ENCODE data around the gene GAS2L2.

Gene GAS2L2

GRCh38 chr17:35745749-35746320 lies 7.2 kb downstream of the GAS2L2 start:
- Mint-ChIP-seq H3K27ac (no peak overlapping the region), H3K36me3 (no peaks in the 10 kb centered on the region), H3K4me1 (peaks cover 6% of the 10 kb centered on the region), H3K9me3 (no peaks in the 10 kb centered on the region), H3K27me3 (peaks cover 33% of the 10 kb centered on the region), H3K4me3 (no peak overlapping the region)
- DNase-seq (ENCODE audit: low spot score in 2 of 2) (no peak), ATAC-seq (ENCODE audit: low read depth) (no peak)

- ATAC-seq (ENCODE audit: low read depth) (no peak), DNase-seq (ENCODE audit: low spot score in 2 of 2) (no peak)
- Mint-ChIP-seq H3K27ac (no peak overlapping the region), H3K36me3 (no peaks in the 10 kb centered on the region), H3K9me3 (no peaks in the 10 kb centered on the region), H3K27me3 (peaks cover 29% of the 10 kb centered on the region), H3K4me3 (no peak overlapping the region), H3K4me1 (peaks cover 6% of the 10 kb centered on the region)
Observed at GRCh38 chr17:35745246-35745645, 7.8 kb downstream of the GAS2L2 start.

- Mint-ChIP-seq H3K4me1 (peaks cover 6% of the 10 kb centered on the region), H3K27me3 (peaks cover 26% of the 10 kb centered on the region), H3K36me3 (no peaks in the 10 kb centered on the region), H3K4me3 (no peak overlapping the region), H3K9me3 (no peaks in the 10 kb centered on the region), H3K27ac (no peak overlapping the region)
- ATAC-seq (ENCODE audit: low read depth) (no peak), DNase-seq (ENCODE audit: low spot score in 2 of 2) (no peak)
Observed at GRCh38 chr17:35744830-35745229, 8.2 kb downstream of the GAS2L2 start.

GRCh38 chr17:35743626-35744328 lies 9.3 kb downstream of the GAS2L2 start:
- no peak overlapping the region for H3K4me3 Mint-ChIP-seq
- H3K36me3 Mint-ChIP-seq = no peaks in the 10 kb centered on the region
- no peaks in the 10 kb centered on the region for H3K9me3 Mint-ChIP-seq
- ATAC-seq (ENCODE audit: low read depth) (no peak), DNase-seq (ENCODE audit: low spot score in 2 of 2) (no peak)
- H3K27ac Mint-ChIP-seq = no peak overlapping the region
- peaks cover 3% of the 10 kb centered on the region for H3K4me1 Mint-ChIP-seq
- H3K27me3 Mint-ChIP-seq = peaks cover 22% of the 10 kb centered on the region

GRCh38 chr17:35742896-35743477 lies 10.1 kb downstream of the GAS2L2 start:
- no peaks in the 10 kb centered on the region for H3K9me3 Mint-ChIP-seq
- DNase-seq (ENCODE audit: low spot score in 2 of 2) = no peak
- H3K4me3 Mint-ChIP-seq = no peak overlapping the region
- H3K4me1 Mint-ChIP-seq = peaks cover 3% of the 10 kb centered on the region
- H3K27ac Mint-ChIP-seq = no peak overlapping the region
- peaks cover 19% of the 10 kb centered on the region for H3K27me3 Mint-ChIP-seq
- ATAC-seq (ENCODE audit: low read depth) = no peak
- no peaks in the 10 kb centered on the region for H3K36me3 Mint-ChIP-seq

GRCh38 chr17:35742496-35742895 lies 10.5 kb downstream of the GAS2L2 start:
- Mint-ChIP-seq H3K27me3 (peaks cover 19% of the 10 kb centered on the region), H3K27ac (no peak overlapping the region)

GRCh38 chr17:35740997-35741931 lies 11.8 kb downstream of the GAS2L2 start:
- Mint-ChIP-seq H3K27me3 (peaks cover 17% of the 10 kb centered on the region), H3K4me3 (peak overlapping the region; percentile 3), H3K4me1 (peaks cover 3% of the 10 kb centered on the region), H3K9me3 (no peaks in the 10 kb centered on the region), H3K27ac (no peak overlapping the region), H3K36me3 (no peaks in the 10 kb centered on the region)
- no peak for DNase-seq (ENCODE audit: low spot score in 2 of 2)
- ATAC-seq (ENCODE audit: low read depth) = peak; percentile 39

More at GRCh38 chr17:35742496-35742895, 10.5 kb downstream of the GAS2L2 start:
- Mint-ChIP-seq H3K4me1 (peaks cover 3% of the 10 kb centered on the region), H3K36me3 (no peaks in the 10 kb centered on the region), H3K9me3 (no peaks in the 10 kb centered on the region), H3K4me3 (no peak overlapping the region)
- ATAC-seq (ENCODE audit: low read depth) (no peak), DNase-seq (ENCODE audit: low spot score in 2 of 2) (no peak)

- no peak for ATAC-seq (ENCODE audit: low read depth)
- Mint-ChIP-seq H3K4me1 (peaks cover 3% of the 10 kb centered on the region), H3K27me3 (peaks cover 17% of the 10 kb centered on the region), H3K27ac (no peak overlapping the region), H3K4me3 (no peak overlapping the region), H3K9me3 (no peaks in the 10 kb centered on the region), H3K36me3 (no peaks in the 10 kb centered on the region)
- DNase-seq (ENCODE audit: low spot score in 2 of 2) = no peak
Observed at GRCh38 chr17:35740216-35740615, 12.8 kb downstream of the GAS2L2 start.

GRCh38 chr17:35738519-35739133 lies 14.4 kb downstream of the GAS2L2 start:
- Mint-ChIP-seq H3K4me1 (peaks cover 3% of the 10 kb centered on the region), H3K36me3 (no peaks in the 10 kb centered on the region), H3K9me3 (no peaks in the 10 kb centered on the region), H3K27me3 (peaks cover 11% of the 10 kb centered on the region), H3K4me3 (no peak overlapping the region), H3K27ac (no peak overlapping the region)
- ATAC-seq (ENCODE audit: low read depth) (no peak), DNase-seq (ENCODE audit: low spot score in 2 of 2) (no peak)

- no peak for DNase-seq (ENCODE audit: low spot score in 2 of 2)
- no peak for ATAC-seq (ENCODE audit: low read depth)
- no peak overlapping the region for H3K4me3 Mint-ChIP-seq
- no peaks in the 10 kb centered on the region for H3K9me3 Mint-ChIP-seq
- H3K36me3 Mint-ChIP-seq = no peaks in the 10 kb centered on the region
- peaks cover 2% of the 10 kb centered on the region for H3K4me1 Mint-ChIP-seq
- no peak overlapping the region for H3K27ac Mint-ChIP-seq
- H3K27me3 Mint-ChIP-seq = peaks cover 3% of the 10 kb centered on the region
Observed at GRCh38 chr17:35736236-35736635, 16.8 kb downstream of the GAS2L2 start.

GRCh38 chr17:35735036-35735805 lies 17.8 kb downstream of the GAS2L2 start:
- Mint-ChIP-seq H3K36me3 (peaks cover 5% of the 10 kb centered on the region), H3K4me1 (peaks cover 10% of the 10 kb centered on the region), H3K9me3 (no peaks in the 10 kb centered on the region), H3K4me3 (no peak overlapping the region), H3K27me3 (peaks cover 11% of the 10 kb centered on the region), H3K27ac (no peak overlapping the region)
- DNase-seq (ENCODE audit: low spot score in 2 of 2) (no peak), ATAC-seq (ENCODE audit: low read depth) (no peak)

- Mint-ChIP-seq H3K36me3 (peaks cover 5% of the 10 kb centered on the region), H3K9me3 (no peaks in the 10 kb centered on the region), H3K4me1 (peaks cover 12% of the 10 kb centered on the region), H3K4me3 (no peak overlapping the region), H3K27me3 (peaks cover 9% of the 10 kb centered on the region), H3K27ac (no peak overlapping the region)
- DNase-seq (ENCODE audit: low spot score in 2 of 2) = no peak
- no peak for ATAC-seq (ENCODE audit: low read depth)
Observed at GRCh38 chr17:35734396-35734795, 18.6 kb downstream of the GAS2L2 start.

GRCh38 chr17:35733366-35733765 lies 19.7 kb downstream of the GAS2L2 start:
- H3K4me1 Mint-ChIP-seq = peaks cover 12% of the 10 kb centered on the region
- no peak overlapping the region for H3K4me3 Mint-ChIP-seq
- H3K27me3 Mint-ChIP-seq = peaks cover 9% of the 10 kb centered on the region
- ATAC-seq (ENCODE audit: low read depth) (no peak), DNase-seq (ENCODE audit: low spot score in 2 of 2) (no peak)
- no peak overlapping the region for H3K27ac Mint-ChIP-seq
- H3K36me3 Mint-ChIP-seq = peaks cover 8% of the 10 kb centered on the region
- H3K9me3 Mint-ChIP-seq = no peaks in the 10 kb centered on the region
